ENCODE measurements around the gene YAE1.
"Not testable (repeated sequence)": the region's sequence is repeated elsewhere in the genome, so short reads cannot be mapped to it uniquely, and the experiment has no call there.

Gene YAE1

GRCh38 chr7:39566023-39566921 lies at the start of gene YAE1:
Gene YAE1 (plus strand): TSS chr7:39566404. CDS start chr7:39566419, 15 bp downstream.
- peak; percentile 92 for DNase-seq

- no peak for DNase-seq
Measured at GRCh38 chr7:39516498-39516897, 49.7 kb upstream of the YAE1 start.

- DNase-seq = no peak
Measured at GRCh38 chr7:39517240-39517639, 49.0 kb upstream of the YAE1 start.

- no peak for DNase-seq
Measured at GRCh38 chr7:39525926-39526325, 40.3 kb upstream of the YAE1 start.

GRCh38 chr7:39526666-39527065 lies 39.5 kb upstream of the YAE1 start:
- no peak for DNase-seq

GRCh38 chr7:39527296-39527695 lies 38.9 kb upstream of the YAE1 start:
- no peak for DNase-seq

- no peak for DNase-seq
Measured at GRCh38 chr7:39527951-39528350, 38.3 kb upstream of the YAE1 start.

GRCh38 chr7:39528849-39529248 lies 37.4 kb upstream of the YAE1 start:
- DNase-seq = no peak

- no peak for DNase-seq
Measured at GRCh38 chr7:39529582-39529981, 36.6 kb upstream of the YAE1 start.

GRCh38 chr7:39530971-39531370 lies 35.2 kb upstream of the YAE1 start:
- no peak for DNase-seq

GRCh38 chr7:39531818-39532217 lies 34.4 kb upstream of the YAE1 start:
- no peak for DNase-seq

- DNase-seq = no peak
Measured at GRCh38 chr7:39532832-39533231, 33.4 kb upstream of the YAE1 start.

- DNase-seq = no peak
Measured at GRCh38 chr7:39534599-39534998, 31.6 kb upstream of the YAE1 start.

- DNase-seq = no peak
Measured at GRCh38 chr7:39535064-39535463, 31.1 kb upstream of the YAE1 start.

- DNase-seq = no peak
Measured at GRCh38 chr7:39535720-39536119, 30.5 kb upstream of the YAE1 start.

GRCh38 chr7:39536951-39537350 lies 29.3 kb upstream of the YAE1 start:
- DNase-seq = no peak

- no peak for DNase-seq
Measured at GRCh38 chr7:39539816-39540215, 26.4 kb upstream of the YAE1 start.

GRCh38 chr7:39540320-39540719 lies 25.9 kb upstream of the YAE1 start:
- DNase-seq = no peak

- DNase-seq = no peak
Measured at GRCh38 chr7:39541511-39541910, 24.7 kb upstream of the YAE1 start.

- DNase-seq = not testable (repeated sequence)
Measured at GRCh38 chr7:39544774-39545173, 21.4 kb upstream of the YAE1 start.

GRCh38 chr7:39547336-39547735 lies 18.9 kb upstream of the YAE1 start:
- no peak for DNase-seq

GRCh38 chr7:39550411-39550810 lies 15.8 kb upstream of the YAE1 start:
- no peak for DNase-seq

- DNase-seq = no peak
Measured at GRCh38 chr7:39553436-39553835, 12.8 kb upstream of the YAE1 start.

- DNase-seq = no peak
Measured at GRCh38 chr7:39554583-39555165, 11.5 kb upstream of the YAE1 start.

- DNase-seq = no peak
Measured at GRCh38 chr7:39557222-39557621, 9.0 kb upstream of the YAE1 start.

Data from activated CD8-positive, alpha-beta memory T cell treated with anti-CD3 and anti-CD28 coated beads for 24 hours (primary cell).